Chondrocyte (in vitro differentiated cells): ENCODE data around the gene GRM4. TPM values are rescaled to one million over a fixed set of nuclear protein-coding genes. Genes with fewer than 3 reads are reported as not detected.

Experiments used
- DNase-seq: peaks from one replicate; pipeline ENCODE4 v3.0.0; 2021; ENCODE audit warnings: mixed read lengths, low spot score
- H3K27ac Mint-ChIP-seq: one replicate; pipeline ENCODE4 v1.8.0; 2021; ENCODE audit warnings: mild to moderate bottlenecking, moderate library complexity, mixed read lengths; ENCODE audit not compliant: unreplicated experiment
- H3K27me3 Mint-ChIP-seq: 2 replicates; pipeline ENCODE4 v1.8.0; 2021; ENCODE audit warnings: low read depth, mixed read lengths
- H3K36me3 Mint-ChIP-seq: 2 replicates; pipeline ENCODE4 v1.8.0; 2021; ENCODE audit warnings: low read depth, mixed read lengths
- H3K4me1 Mint-ChIP-seq: 2 replicates; pipeline ENCODE4 v1.8.0; 2021; ENCODE audit warnings: low read depth, mild to moderate bottlenecking, mixed read lengths
- H3K4me3 Mint-ChIP-seq: one replicate; pipeline ENCODE4 v1.8.0; 2021; ENCODE audit warnings: mild to moderate bottlenecking, moderate library complexity, mixed read lengths; ENCODE audit not compliant: unreplicated experiment
- H3K9me3 Mint-ChIP-seq: 2 replicates; pipeline ENCODE4 v1.8.0; 2021; ENCODE audit warnings: low read depth, mixed read lengths
- CTCF ChIP-seq: fragments of 200-600 bp; sonication (generic); IDR thresholded peaks from 2 replicates; pipeline ENCODE4 v1.5.0; 2021; ENCODE audit warnings: antibody characterized with exemption, mild to moderate bottlenecking, moderate library complexity
- total RNA-seq: library from RNA; stranded (reverse); gene quantifications from 3 replicates; pipeline ENCODE4 v1.2.1, GENCODE V29; 2021

The GRM4 gene
- total RNA-seq, 1 donor from 2014 or later = 0.27 TPM

- Mint-ChIP-seq H3K36me3 (no peaks in the 10 kb centered on the region), H3K4me1 (no peaks in the 10 kb centered on the region), H3K4me3 (no peak overlapping the region), H3K27me3 (peaks cover 29% of the 10 kb centered on the region), H3K9me3 (no peaks in the 10 kb centered on the region), H3K27ac (no peak overlapping the region)
- no peak for TF ChIP-seq CTCF
- DNase-seq = no peak
These were observed 14.3 kb downstream of the GRM4 start for GRCh38 chr6:34131326-34132290.

GRCh38 chr6:34130862-34131261 lies 15.0 kb downstream of the GRM4 start:
- Mint-ChIP-seq H3K27me3 (peaks cover 24% of the 10 kb centered on the region), H3K9me3 (no peaks in the 10 kb centered on the region), H3K4me3 (no peak overlapping the region), H3K36me3 (no peaks in the 10 kb centered on the region), H3K4me1 (no peaks in the 10 kb centered on the region), H3K27ac (no peak overlapping the region)
- DNase-seq = no peak
- TF ChIP-seq CTCF = no peak

- no peaks in the 10 kb centered on the region for H3K36me3 Mint-ChIP-seq
- H3K27me3 Mint-ChIP-seq = peaks cover 19% of the 10 kb centered on the region
- no peaks in the 10 kb centered on the region for H3K9me3 Mint-ChIP-seq
- TF ChIP-seq CTCF = no peak
- no peak overlapping the region for H3K27ac Mint-ChIP-seq
- no peak for DNase-seq
- no peak overlapping the region for H3K4me3 Mint-ChIP-seq
- no peaks in the 10 kb centered on the region for H3K4me1 Mint-ChIP-seq
These were observed 16.1 kb downstream of the GRM4 start for GRCh38 chr6:34129753-34130152.

GRCh38 chr6:34128045-34128444 lies 17.8 kb downstream of the GRM4 start:
- Mint-ChIP-seq H3K27me3 (peaks cover 21% of the 10 kb centered on the region), H3K9me3 (no peaks in the 10 kb centered on the region), H3K4me1 (no peaks in the 10 kb centered on the region), H3K4me3 (no peak overlapping the region), H3K27ac (no peak overlapping the region), H3K36me3 (no peaks in the 10 kb centered on the region)
- no peak for DNase-seq
- TF ChIP-seq CTCF = no peak

GRCh38 chr6:34126419-34126818 lies 19.5 kb downstream of the GRM4 start:
- TF ChIP-seq CTCF = no peak
- no peaks in the 10 kb centered on the region for H3K36me3 Mint-ChIP-seq
- H3K4me3 Mint-ChIP-seq = no peak overlapping the region
- no peak for DNase-seq
- H3K4me1 Mint-ChIP-seq = no peaks in the 10 kb centered on the region
- peaks cover 15% of the 10 kb centered on the region for H3K27me3 Mint-ChIP-seq
- H3K27ac Mint-ChIP-seq = no peak overlapping the region
- H3K9me3 Mint-ChIP-seq = no peaks in the 10 kb centered on the region
